CD4-positive, alpha-beta T cell treated with Interleukin-17A for 1 hour (primary cell): ENCODE results near the gene MZB1.
"Not testable (repeated sequence)": the region's sequence is repeated elsewhere in the genome, so short reads cannot be mapped to it uniquely, and the experiment has no call there.

Source experiments
- DNase-seq: peaks from one replicate; pipeline ENCODE4 v3.0.0-alpha.2; 2020

MZB1 gene

GRCh38 chr5:139410121-139410992 lies 20.6 kb upstream of the MZB1 start:
- no peak for DNase-seq

- DNase-seq: not testable (repeated sequence)
Measured at GRCh38 chr5:139409116-139409515, 19.4 kb upstream of the MZB1 start.

GRCh38 chr5:139408191-139408590 lies 18.5 kb upstream of the MZB1 start:
- no peak for DNase-seq

DNA sequence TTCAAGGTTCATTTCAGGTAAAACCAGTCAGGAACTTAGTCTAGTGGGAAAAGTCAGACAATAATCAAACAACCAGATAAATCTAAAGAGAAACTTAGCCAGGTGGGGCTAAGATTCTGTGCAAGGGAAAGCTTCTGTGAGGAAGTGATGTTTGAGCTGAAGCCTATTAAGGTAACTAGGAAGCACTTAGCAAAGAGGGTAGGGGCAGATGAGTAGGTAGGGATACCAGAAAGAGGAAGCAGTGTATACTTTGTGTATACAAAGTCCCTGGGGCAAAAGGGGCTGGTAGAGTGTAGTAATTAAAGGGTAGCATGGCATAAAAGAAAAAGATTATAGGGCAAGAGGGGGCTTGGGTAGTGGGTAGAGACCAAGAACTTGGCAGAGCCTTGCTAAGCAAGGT lies 17.8 kb upstream of the MZB1 start:
- DNase-seq: no peak

- no peak for DNase-seq
Measured at GRCh38 chr5:139406963-139407362, 17.2 kb upstream of the MZB1 start.

DNA sequence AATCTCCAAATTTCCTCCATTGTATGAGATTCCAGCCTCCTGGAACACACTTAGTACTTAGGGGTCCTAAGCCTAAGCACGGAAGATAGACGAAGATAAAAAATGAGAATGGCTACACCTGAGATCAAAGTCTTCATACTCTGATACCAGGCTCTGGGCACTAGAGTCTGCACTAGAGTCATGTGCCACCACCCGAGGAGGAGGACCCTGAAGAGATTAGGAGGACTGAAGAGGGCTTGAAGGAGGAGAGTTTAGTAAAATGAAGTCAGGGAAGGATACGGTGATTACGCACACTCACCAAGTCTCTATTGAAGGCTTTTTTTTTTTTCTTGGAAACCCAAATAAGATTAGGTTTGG lies 14.7 kb upstream of the MZB1 start:
- DNase-seq: no peak

- DNase-seq: peak; percentile 98
Measured at GRCh38 chr5:139403787-139404483, 14.2 kb upstream of the MZB1 start, which contains the start of gene SPATA24. Gene SPATA24 (minus strand): TSS chr5:139404089. CDS start chr5:139404060, 29 bp downstream.

GRCh38 chr5:139403418-139403786 lies 13.7 kb upstream of the MZB1 start:
- DNase-seq: no peak

GRCh38 chr5:139402561-139403158 lies 12.9 kb upstream of the MZB1 start:
- peak; percentile 26 for DNase-seq

- no peak for DNase-seq
Measured at GRCh38 chr5:139401546-139401945, 11.8 kb upstream of the MZB1 start.

DNA sequence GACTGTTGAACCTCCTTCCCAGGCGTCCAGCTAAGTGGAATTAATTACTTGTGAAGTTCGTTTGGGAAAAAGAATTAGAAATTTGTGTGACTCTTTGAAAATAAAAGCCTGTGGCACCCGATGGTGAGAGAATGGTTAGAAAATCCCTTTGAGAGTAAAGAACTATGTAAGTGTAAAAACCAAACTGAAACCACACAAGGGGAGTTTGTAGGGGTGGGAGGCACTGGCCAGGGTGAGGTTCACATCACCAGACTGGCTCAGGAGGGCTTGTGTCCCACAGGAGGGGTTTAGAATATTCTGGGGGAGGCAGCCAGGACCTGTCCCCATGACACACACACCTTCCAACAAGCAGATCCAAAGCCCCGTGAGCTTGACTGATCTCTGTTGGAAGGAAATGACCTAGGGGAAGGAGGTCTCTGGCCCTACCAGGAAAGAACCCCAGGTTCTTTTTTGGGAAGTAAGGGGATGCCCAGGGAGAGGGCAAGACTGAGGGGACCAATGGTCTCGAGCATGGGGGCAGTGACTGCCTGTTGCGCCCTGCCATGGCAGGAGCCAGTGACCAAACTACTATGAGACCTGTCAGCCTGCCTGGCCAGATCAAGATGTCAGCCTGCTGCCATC lies 9.9 kb upstream of the MZB1 start:
- no peak for DNase-seq

GRCh38 chr5:139397921-139398320 lies 8.2 kb upstream of the MZB1 start:
- no peak for DNase-seq

- no peak for DNase-seq
Measured at GRCh38 chr5:139396691-139397090, 7.0 kb upstream of the MZB1 start.

DNA sequence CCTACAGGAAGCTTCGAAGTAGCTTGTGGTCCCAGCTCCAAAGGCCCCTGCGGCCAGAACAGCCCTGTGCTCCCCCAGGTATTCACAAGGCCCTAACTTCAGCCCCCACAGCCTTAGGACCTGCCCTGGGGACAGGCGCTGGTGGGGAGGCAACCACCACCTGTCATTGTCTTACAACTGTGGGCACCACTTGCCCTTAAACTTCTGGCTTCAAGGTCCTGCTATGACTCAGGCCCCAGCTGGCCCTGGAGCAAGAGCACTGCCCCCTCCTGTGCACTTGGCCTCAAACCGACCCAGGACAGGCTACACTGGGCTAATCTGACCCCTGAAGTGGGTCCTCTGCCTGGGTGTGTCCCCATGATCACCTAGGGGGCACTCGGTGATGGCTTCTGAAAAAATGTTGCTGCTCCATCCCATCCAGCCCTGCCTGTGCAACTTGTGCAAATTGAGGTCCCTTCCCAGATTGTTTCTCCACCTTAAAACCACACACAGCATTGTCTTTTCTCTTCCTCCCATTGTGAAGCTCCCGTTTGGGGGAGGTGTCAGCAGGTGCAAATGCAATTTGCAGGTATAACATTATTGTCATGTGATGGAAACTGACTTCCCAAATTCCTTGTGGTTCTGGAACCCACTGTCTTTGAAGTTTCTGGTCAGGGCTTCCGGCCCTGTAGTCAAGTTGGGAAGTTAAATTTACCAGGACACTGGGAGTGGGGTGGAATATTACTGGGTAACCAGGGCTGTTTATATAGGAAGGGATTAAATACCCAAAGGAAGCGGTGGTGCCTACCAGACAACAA lies 6.3 kb upstream of the MZB1 start:
- DNase-seq: no peak

DNA sequence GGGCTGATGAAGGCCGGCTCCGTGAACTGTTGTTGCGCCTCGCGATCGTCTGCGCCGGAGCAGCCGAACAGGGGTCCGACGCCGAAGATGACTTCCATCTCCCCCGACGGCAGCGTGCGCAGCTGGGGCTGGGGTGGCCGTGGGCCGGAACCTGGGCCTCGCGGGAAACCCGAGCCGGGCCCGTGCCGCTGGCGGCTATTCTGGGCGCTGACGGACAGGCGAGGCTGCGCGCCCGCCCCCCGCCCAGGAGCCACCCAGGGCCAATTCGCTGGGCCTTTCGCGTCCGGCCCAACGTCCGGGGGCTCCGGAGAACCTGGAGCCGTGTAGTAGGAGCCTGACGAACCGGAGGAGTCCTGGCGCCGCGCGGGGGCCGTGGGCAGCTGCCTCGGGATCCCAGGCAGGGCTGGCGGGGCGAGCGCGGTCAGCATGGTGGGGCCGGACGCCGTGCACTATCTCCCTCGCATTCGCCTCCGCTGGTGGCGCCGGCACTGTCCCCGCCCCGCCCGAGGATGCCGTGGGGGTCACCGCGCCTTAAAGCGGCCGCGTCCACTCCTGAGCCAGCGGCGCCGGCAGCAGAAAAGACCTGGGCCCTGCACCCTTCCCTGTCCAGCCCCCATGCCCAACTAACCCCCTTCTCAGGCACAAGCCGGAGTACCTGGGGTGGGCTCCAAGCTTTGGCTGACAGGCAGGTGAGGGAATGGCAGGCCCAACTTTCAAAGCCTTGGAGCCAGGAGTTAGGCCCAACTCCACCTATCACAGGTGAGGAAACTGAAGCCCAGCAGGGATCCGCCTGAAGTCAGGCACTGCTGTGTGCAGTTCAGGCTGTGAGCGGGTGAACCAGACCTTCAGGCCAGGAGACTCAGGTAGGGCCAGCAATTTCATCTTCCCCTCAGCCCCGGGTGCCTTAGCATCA lies 5.2 kb upstream of the MZB1 start, which contains the start of gene PROB1:
PROB1 (minus strand) TSS at position 451 of the 913 bp plus-strand sequence; CDS start at position 428, 23 bp downstream.
- DNase-seq: no peak

- DNase-seq: peak; percentile 63
Measured at GRCh38 chr5:139394123-139394653, 4.5 kb upstream of the MZB1 start.

DNA sequence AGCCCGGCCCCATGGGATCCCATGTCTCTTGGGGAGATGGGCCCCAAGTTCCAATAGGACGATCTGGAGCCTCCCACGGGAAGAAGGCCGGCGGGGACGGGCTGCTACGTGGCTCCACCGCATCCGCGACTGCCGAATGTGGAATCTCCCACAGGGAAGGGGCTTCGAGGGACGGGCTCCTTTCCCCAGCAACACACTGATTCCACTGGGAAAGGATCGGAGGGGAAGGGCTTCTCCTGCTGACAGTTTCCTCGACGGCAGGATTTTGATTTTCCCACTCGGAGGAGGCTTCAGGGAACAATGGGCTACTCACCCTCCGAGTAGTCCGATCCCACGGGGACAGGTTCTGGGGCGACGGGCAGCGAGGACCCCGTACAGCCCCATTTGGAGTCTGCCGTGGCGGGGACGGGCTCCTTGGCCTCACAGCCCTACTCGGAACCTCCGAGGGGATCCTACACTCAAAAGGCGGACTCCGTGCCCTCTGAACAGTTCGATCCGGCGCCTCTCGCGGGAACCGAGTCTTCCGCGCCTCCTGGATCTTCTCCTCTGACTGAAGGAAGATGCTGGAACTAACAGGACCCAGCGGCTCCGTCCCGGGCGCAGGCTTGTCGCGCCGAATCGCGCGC lies 3.9 kb upstream of the MZB1 start:
- no peak for DNase-seq

GRCh38 chr5:139392678-139393496 lies 3.2 kb upstream of the MZB1 start:
- peak; percentile 82 for DNase-seq

- DNase-seq: no peak
Measured at GRCh38 chr5:139392324-139392677, 2.6 kb upstream of the MZB1 start.
